ENCODE measurements around the gene DCLK1. TPM values are rescaled to one million over a fixed set of nuclear protein-coding genes. Genes with fewer than 3 reads are reported as not detected.

The DCLK1 gene
- total and polyA plus RNA-seq, 7 donors = 1.2 to 64.8 (median 10.2) TPM

DNA sequence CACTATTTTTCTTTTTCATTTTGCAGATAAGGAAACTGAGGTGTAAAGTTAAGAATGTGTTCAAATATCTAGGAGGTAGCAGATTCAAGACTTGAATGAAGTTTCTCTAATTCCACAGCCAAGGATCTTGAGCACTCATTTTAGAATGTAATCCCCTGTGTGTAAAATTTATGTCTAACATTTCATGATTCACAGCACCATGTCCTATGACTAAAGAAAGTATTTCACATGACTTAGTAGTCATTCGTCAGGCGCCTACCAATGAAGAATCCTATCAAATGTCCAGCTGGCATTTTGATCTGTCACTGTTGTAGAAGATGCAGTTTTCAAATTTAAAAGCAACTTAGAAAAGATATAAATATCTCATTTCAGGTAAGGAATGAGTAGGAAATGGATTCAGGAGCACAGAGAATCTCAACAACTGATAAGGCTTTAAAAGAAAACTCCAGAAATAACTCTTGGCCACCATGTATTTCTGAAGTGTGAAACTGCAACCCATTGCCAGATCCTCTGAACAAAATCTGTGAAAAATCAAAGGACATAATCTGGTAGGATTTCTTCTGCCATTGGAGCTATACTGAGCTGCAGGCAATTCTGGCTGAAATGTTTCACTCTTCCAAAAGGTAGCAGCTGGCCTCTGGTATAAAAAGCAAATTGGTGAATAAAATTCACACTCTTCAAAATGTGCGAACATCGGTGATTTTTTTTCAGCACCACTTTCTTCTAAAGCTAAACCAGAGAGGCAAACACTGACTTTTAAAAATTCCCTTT, 92.2 kb downstream of the DCLK1 start:
- no peak for TF ChIP-seq POLR2AphosphoS5 (IDR thresholded peaks at IDR 0.05)
- TF ChIP-seq, protein P1, sequence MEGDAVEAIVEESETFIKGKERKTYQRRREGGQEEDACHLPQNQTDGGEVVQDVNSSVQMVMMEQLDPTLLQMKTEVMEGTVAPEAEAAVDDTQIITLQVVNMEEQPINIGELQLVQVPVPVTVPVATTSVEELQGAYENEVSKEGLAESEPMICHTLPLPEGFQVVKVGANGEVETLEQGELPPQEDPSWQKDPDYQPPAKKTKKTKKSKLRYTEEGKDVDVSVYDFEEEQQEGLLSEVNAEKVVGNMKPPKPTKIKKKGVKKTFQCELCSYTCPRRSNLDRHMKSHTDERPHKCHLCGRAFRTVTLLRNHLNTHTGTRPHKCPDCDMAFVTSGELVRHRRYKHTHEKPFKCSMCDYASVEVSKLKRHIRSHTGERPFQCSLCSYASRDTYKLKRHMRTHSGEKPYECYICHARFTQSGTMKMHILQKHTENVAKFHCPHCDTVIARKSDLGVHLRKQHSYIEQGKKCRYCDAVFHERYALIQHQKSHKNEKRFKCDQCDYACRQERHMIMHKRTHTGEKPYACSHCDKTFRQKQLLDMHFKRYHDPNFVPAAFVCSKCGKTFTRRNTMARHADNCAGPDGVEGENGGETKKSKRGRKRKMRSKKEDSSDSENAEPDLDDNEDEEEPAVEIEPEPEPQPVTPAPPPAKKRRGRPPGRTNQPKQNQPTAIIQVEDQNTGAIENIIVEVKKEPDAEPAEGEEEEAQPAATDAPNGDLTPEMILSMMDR (IDR thresholded peaks at IDR 0.05) = no peak
- TF ChIP-seq EP300 (IDR thresholded peaks at IDR 0.05) = no peak
- no peak for TF ChIP-seq POLR2A (IDR thresholded peaks at IDR 0.05)
- Histone ChIP-seq H3K27me3 (no peaks in the 10 kb centered on the region), H3K4me1 (peaks cover 0 to 7% (median 0%) of the 10 kb centered on the region in 4 donors), H3K36me3 (no peaks in the 10 kb centered on the region), H3K27ac (no peak overlapping the region), H3K4me3 (no peak overlapping the region), H3K9me3 (no peaks in the 10 kb centered on the region)
- intact Hi-C loops (cut with DNase I) = no loop called here
- WGBS, 2 donors = 94% methylated on average over 4 of the region's 4 CpGs
- DNase-seq = no peak

DNA sequence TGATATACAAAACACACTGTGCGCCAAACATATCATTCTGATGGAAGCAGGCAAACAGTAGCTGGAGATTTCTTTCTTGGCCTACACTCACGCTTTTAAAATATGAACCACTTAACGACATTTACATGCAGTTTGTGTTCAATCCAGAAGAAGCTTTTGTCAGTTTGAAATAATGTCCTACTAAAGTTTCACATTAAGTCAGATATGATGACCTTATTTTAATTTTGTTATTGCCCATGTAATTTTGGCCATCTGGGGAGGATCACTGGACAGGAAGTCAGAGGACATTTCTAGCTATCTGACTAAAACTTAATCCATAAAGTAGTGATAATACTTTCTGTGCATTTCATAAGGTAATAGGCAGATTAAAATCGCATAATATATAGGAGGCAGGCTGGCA, 98.1 kb downstream of the DCLK1 start:
- H3K27me3 ChIP-seq = no peaks in the 10 kb centered on the region
- intact Hi-C loops (cut with DNase I) = no loop called here
- no peaks in the 10 kb centered on the region for H3K36me3 ChIP-seq
- H3K27ac ChIP-seq = no peak overlapping the region
- WGBS, 2 donors = 79 to 88% methylated on average over 4 of the region's 4 CpGs
- TF ChIP-seq POLR2AphosphoS5 (IDR thresholded peaks at IDR 0.05) = no peak
- TF ChIP-seq EP300 (IDR thresholded peaks at IDR 0.05) = no peak
- TF ChIP-seq POLR2A (IDR thresholded peaks at IDR 0.05) = no peak
- TF ChIP-seq, protein P1 (IDR thresholded peaks at IDR 0.05) = no peak
- peaks cover 0 to 5% (median 0%) of the 10 kb centered on the region in 4 donors for H3K4me1 ChIP-seq
- no peak overlapping the region for H3K4me3 ChIP-seq
- H3K9me3 ChIP-seq = no peaks in the 10 kb centered on the region
- DNase-seq = no peak

DNA sequence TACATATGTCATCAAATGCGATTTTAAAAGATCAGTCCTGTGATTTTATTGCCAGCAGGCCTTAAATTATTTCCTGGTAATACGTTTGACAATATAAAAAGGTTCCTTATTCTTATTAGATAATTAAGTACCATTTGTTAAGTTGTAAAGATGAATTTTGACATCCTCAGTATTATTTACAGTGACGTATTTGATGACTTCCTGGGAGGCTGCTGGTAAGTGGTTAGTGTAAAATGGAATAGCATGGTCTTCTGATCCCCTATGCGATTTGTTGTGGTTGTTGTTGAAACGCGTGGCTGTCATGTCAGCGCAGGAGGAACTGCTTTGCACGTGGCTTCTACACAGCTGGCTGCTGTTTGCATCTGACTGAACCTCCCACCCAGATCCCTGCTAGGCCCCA, 99.7 kb downstream of the DCLK1 start:
- Histone ChIP-seq H3K27ac (no peak overlapping the region), H3K4me3 (no peak overlapping the region), H3K9me3 (no peaks in the 10 kb centered on the region), H3K4me1 (peaks cover 0 to 5% (median 0%) of the 10 kb centered on the region in 4 donors), H3K36me3 (no peaks in the 10 kb centered on the region), H3K27me3 (no peaks in the 10 kb centered on the region)
- TF ChIP-seq, protein P1 (IDR thresholded peaks at IDR 0.05) = no peak
- TF ChIP-seq EP300 (IDR thresholded peaks at IDR 0.05) = no peak
- DNase-seq = no peak
- 77 to 79% methylated on average over 8 of the region's 8 CpGs for WGBS, 2 donors
- intact Hi-C loops (cut with DNase I) = no loop called here

DNA sequence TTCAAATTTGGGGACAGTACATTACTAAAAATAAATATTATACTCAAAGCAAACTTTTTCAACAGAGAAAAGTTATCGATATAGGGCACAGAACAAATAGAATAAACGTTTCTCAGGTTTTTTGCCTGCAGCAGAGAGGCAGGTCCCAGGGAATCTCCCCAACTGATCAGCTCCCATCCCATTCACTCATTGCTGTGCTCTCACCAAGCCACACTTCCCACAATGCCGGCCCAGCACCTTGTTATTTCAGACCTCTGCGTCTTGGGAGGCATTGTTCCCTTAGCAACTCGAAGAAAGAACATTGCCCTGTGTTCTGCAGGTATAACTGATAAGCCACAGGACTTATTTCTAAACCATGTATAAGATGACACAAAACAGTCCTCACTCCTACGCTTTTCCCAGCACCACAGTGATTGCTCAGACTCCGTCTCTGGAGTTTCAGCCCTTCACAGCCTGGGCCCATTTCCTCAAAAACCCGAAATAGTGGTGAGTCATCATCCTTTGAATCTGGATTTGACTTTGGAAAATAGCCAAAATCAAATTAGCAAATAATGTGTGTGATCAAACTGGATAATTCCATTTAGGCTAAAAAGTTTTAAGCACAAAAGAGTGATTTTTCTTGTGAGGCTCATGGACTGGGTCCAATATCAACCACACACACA, 100.4 kb downstream of the DCLK1 start:
- H3K4me3 ChIP-seq = no peak overlapping the region
- intact Hi-C loops (cut with DNase I) = no loop called here
- TF ChIP-seq POLR2AphosphoS5 (IDR thresholded peaks at IDR 0.05) = peak in 2 of 4 donors; percentile 26 to 51
- TF ChIP-seq, protein P1 (IDR thresholded peaks at IDR 0.05) = no peak
- no peaks in the 10 kb centered on the region for H3K36me3 ChIP-seq
- no peak for DNase-seq
- 73 to 76% methylated on average over 8 of the region's 8 CpGs for WGBS, 2 donors
- H3K27me3 ChIP-seq = no peaks in the 10 kb centered on the region
- H3K9me3 ChIP-seq = no peaks in the 10 kb centered on the region
- no peak overlapping the region for H3K27ac ChIP-seq
- H3K4me1 ChIP-seq = peaks cover 0 to 5% (median 0%) of the 10 kb centered on the region in 4 donors
